Thoracic aorta (tissue), 2 donors: ENCODE measurements around the gene SIGLEC14. TPM values are rescaled to one million over a fixed set of nuclear protein-coding genes. Genes with fewer than 3 reads are reported as not detected.

Source experiments
- ATAC-seq: fragments of 150-250 bp; one replicate; pipeline ENCODE4 v1.8.0; 2017; ENCODE audit warnings: low read depth; ENCODE audit not compliant: insufficient number of reproducible peaks, low FRiP score
- DNase-seq: peaks from one replicate; pipeline ENCODE4 v3.0.0-alpha.2; 2020; ENCODE audit warnings: low spot score
- H3K27ac ChIP-seq, 2 donors: fragments of 200-600 bp; sonication (generic); 1 replicate in 1 of 2; 2 replicates in 1 of 2; pipeline ENCODE4 v1.5.1; 2016; ENCODE audit warnings: mild to moderate bottlenecking in 2 of 2, moderate library complexity in 2 of 2
- H3K27me3 ChIP-seq: fragments of 200-600 bp; sonication (generic); replicated peaks from 2 replicates; pipeline ENCODE4 v1.6.0; 2016; ENCODE audit warnings: mild to moderate bottlenecking; ENCODE audit not compliant: insufficient read depth
- H3K36me3 ChIP-seq: fragments of 200-600 bp; sonication (generic); one replicate; pipeline ENCODE4 v1.5.1; 2016
- H3K4me1 ChIP-seq, 2 donors: fragments of 200-600 bp; sonication (generic); 1 replicate in 1 of 2; 2 replicates in 1 of 2; pipeline versions ENCODE4 v1.5.1 to v1.6.0; 2016; ENCODE audit warnings: low read depth in 2 of 2, mild to moderate bottlenecking in 1 of 2; ENCODE audit not compliant: control insufficient read depth in 1 of 2
- H3K4me3 ChIP-seq: fragments of 200-600 bp; sonication (generic); 2 replicates; pipeline ENCODE4 v1.5.1; 2016; ENCODE audit warnings: mild to moderate bottlenecking
- H3K9me3 ChIP-seq: fragments of 200-600 bp; sonication (generic); 2 replicates; pipeline ENCODE4 v1.5.1; 2016
- CTCF ChIP-seq: fragments of 200-600 bp; sonication (generic); IDR thresholded peaks from one replicate; pipeline ENCODE4 v1.5.1; 2019; ENCODE audit warnings: antibody characterized with exemption
- total RNA-seq, 2 donors: library from RNA; depleted of rRNA; stranded (reverse); fragments of >200 nt; gene quantifications; one replicate each; pipeline versions ENCODE4 v1.1.0 to v1.2.3, GENCODE V29; 2016

SIGLEC14 gene
- total RNA-seq, 2 donors from 2014 or later, result 4.6 to 12.6 TPM

GRCh38 chr19:51689751-51690453, 43.3 kb upstream of the SIGLEC14 start:
- DNase-seq (no peak), ATAC-seq (no peak)
- peak overlapping the region; percentile 90 to 97 for H3K27ac ChIP-seq
- no peaks in the 10 kb centered on the region for H3K9me3 ChIP-seq
- H3K4me3 ChIP-seq, result peak overlapping the region; percentile 85
- no peaks in the 10 kb centered on the region for H3K27me3 ChIP-seq
- no peak for TF ChIP-seq CTCF
- no peaks in the 10 kb centered on the region for H3K36me3 ChIP-seq
- peaks cover 17 to 55% of the 10 kb centered on the region in 2 donors for H3K4me1 ChIP-seq

GRCh38 chr19:51688671-51689571, 42.3 kb upstream of the SIGLEC14 start:
- ATAC-seq (peak; percentile 78), DNase-seq (peak; percentile 74)
- Histone ChIP-seq H3K36me3 (no peaks in the 10 kb centered on the region), H3K4me1 (peaks cover 17 to 47% of the 10 kb centered on the region in 2 donors), H3K4me3 (peak overlapping the region; percentile 85), H3K9me3 (no peaks in the 10 kb centered on the region), H3K27me3 (no peaks in the 10 kb centered on the region), H3K27ac (peak overlapping the region; percentile 92 to 97)
- TF ChIP-seq CTCF, result peak; percentile 13

GRCh38 chr19:51687791-51688670, 41.4 kb upstream of the SIGLEC14 start:
- no peak for TF ChIP-seq CTCF
- H3K4me1 ChIP-seq, result peaks cover 17 to 38% of the 10 kb centered on the region in 2 donors
- peak overlapping the region; percentile 85 for H3K4me3 ChIP-seq
- H3K27me3 ChIP-seq, result no peaks in the 10 kb centered on the region
- no peaks in the 10 kb centered on the region for H3K36me3 ChIP-seq
- H3K27ac ChIP-seq, result peak overlapping the region; percentile 92 to 97
- peak; percentile 20 for ATAC-seq
- peak; percentile 28 for DNase-seq
- no peaks in the 10 kb centered on the region for H3K9me3 ChIP-seq

GRCh38 chr19:51686171-51686570, 39.5 kb upstream of the SIGLEC14 start:
- Histone ChIP-seq H3K9me3 (no peaks in the 10 kb centered on the region), H3K4me1 (peaks cover 7 to 20% of the 10 kb centered on the region in 2 donors), H3K4me3 (no peak overlapping the region), H3K27me3 (no peaks in the 10 kb centered on the region), H3K36me3 (no peaks in the 10 kb centered on the region), H3K27ac (no peak overlapping the region)
- DNase-seq (no peak), ATAC-seq (no peak)
- TF ChIP-seq CTCF, result no peak
